C1 segment of cervical spinal cord (tissue), 14 donors: ENCODE measurements around the gene CTNNBIP1.

ENCODE experiments used
- DNase-seq, 14 donors: peaks; one replicate each; lab custom pipeline; 2025; lab: John Stamatoyannopoulos, UW

Gene CTNNBIP1

GRCh38 chr1:9904596-9904995, 5.5 kb downstream of the CTNNBIP1 start:
- DNase-seq: no peak

DNA sequence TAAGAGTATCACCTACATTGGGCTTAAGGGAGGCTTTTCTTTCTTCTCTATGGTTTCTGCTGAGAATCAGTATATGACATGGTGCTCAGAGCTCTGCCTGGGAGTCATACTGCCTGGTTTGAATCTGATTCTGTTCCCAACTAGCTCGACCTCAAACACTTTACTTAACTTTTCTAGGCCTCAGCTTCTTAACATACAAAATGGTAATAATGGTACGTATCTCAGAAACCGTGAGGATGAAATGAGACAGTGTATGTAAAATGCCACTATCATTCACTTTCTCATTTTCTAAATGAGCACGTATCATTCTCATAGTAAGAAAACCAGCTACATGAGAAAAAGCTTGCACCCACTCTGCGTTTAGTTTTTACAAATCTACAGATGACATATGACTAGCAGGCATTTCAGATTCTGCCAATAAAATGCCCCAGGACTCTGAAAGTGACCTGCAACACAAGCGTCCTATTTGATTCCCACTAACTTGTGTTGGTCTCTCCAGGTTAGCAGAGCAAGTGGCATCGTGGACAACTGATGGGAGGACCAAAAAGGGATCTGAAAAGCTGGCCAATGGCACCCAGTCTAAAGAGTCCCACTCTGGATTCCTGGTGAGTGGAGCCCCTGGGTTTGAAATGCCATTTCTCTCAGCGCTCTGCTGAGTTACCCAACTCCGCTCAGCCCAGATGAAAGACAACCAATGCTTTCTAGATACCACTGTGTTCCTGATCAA, 6.1 kb downstream of the CTNNBIP1 start:
- no peak for DNase-seq

- peak in 2 of 14 donors; percentile 56 to 95 for DNase-seq
These were observed 8.0 kb downstream of the CTNNBIP1 start for GRCh38 chr1:9902060-9902452.

DNA sequence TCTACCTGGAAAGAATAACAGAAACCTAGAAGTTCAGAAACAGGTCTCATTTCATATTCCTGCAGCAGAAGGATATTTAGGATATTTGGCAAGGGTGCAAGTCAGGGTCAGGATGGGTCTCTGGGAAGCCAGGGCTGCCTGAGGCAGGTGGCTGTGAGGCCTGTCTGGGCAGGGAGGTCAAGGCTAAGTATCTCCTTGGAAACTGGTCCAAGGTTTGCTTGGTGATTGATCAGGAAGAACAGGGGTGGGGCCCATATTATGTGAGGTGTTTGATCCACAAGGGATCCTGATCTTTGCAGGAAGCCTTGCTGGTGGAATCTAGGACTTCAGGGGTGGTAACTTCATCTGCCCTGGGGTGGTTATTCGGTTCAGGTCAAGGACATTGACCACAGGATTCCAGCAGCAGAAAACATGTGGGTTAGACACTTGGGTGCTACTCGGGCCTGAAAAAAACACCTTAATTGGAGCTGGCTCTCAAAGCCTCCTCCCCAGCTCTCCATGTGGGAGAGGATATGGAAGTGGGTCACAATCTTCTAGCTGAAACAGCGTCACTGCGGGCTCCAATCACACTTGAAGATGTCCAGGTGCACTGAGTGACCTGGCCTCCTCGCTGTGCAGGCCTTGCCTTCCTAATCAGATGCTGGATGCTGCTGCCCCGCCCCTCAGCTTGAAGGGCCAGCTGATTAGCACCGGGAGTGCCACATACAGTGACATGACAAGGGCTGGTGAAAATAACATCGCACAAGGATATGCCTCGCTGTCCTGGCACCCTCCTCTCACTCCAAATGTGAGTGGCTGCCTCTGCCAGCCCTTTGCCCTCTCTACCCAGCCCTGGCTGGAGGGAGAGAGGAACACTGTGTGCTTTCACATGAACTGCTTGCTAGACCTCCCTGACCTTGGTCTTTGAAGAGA, 8.7 kb downstream of the CTNNBIP1 start:
- DNase-seq: peak in 3 of 14 donors; percentile 14 to 95 (median 21)

GRCh38 chr1:9900142-9901043, 9.7 kb downstream of the CTNNBIP1 start:
- DNase-seq: peak in 12 of 14 donors; percentile 19 to 73 (median 62)

- DNase-seq: no peak
These were observed 16.0 kb downstream of the CTNNBIP1 start for GRCh38 chr1:9894115-9894514.

DNA sequence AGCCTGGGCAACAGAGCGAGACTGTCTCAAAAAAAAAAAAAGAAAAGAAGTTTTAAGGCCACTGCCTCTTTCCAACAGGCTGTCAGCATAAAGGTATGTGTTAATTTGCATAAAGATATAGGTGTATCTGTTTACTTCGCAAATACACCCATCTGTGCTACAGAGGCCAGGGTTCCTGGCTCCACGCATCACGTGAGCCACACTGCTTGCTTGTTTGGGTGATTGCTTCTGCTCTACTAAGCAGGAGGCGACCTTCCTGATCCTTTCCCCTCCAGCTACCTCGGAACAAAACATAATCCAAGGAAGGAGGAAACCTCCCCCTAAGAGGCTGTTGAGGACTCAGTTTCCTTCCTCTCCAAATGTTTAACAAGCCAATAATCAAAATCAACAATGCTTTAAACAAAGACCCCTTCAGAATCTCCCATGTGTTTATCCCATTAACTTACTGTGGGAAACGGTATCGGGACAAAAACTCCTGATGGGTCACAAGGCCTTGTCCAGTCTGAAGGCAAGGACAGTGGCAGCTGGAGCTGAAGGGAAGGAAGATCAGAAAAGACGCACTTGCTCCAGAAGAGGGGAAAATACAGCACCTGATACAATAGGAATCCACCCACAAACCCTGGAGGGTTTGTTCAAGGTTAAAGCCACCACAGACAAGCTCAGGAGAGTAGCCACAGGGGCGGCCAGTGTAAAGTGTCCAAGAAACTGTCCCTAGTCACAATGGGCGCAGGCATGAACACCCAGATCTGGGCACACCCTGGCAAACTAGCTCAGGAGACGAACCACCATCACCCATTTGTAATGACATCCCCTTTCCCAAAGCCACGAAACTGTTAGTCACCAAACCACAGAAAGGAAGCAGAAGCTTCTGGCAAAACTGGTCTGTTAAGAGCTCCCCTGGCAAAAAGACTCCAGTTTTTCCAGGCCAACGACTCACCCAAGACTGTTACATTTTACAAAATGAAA, 17.2 kb downstream of the CTNNBIP1 start:
- peak in 3 of 14 donors; percentile 13 to 47 (median 16) for DNase-seq

GRCh38 chr1:9891207-9891606, 18.9 kb downstream of the CTNNBIP1 start:
- DNase-seq: peak in 1 of 14 donors; percentile 22

DNA sequence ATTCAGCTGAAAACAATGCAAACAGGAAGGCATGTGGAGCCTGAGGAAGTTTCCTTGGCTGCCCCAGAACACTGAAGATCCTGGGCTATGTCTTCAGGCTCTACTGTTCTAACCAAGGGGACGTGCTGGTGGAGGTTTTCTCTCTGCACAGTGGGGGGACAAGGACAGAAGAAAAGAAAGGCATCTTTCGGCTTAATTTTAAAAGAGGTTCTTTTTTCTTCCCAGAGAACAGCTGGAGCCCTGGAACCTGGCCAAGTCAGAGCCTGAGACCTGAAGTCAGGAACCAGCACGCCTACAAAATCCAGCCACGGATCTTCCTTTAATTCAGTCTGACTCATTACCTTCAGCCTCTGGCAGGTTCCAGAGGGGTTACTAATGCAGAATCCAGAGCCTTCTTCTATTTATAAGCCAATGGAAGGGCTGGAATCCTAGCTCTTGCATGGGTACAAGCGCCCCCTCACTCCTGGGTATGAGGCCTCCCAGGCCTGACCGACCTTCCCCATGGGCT, 19.8 kb downstream of the CTNNBIP1 start:
- peak in 1 of 14 donors; percentile 54 for DNase-seq

- no peak for DNase-seq
These were observed 20.7 kb downstream of the CTNNBIP1 start for GRCh38 chr1:9889411-9889810.

DNA sequence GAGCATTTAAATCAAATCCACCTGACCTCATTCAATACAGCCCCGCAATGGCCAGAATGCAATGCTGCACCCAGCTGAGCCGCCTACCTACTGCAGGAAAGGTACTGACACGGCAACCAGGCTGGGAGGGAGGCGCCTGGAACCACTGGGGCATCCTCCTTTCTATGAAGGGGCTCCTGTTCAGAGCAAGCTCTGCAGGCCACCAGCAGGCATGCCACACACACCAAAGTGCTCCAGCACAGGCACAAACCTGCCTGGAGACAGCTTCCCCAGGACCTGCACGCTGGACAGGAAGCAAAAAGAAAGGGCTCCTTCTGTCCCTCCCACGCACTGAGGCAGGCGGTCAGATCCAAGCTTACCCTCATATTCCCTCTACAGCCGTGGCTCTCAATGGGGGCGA, 21.2 kb downstream of the CTNNBIP1 start:
- peak in 1 of 14 donors; percentile 74 for DNase-seq

DNA sequence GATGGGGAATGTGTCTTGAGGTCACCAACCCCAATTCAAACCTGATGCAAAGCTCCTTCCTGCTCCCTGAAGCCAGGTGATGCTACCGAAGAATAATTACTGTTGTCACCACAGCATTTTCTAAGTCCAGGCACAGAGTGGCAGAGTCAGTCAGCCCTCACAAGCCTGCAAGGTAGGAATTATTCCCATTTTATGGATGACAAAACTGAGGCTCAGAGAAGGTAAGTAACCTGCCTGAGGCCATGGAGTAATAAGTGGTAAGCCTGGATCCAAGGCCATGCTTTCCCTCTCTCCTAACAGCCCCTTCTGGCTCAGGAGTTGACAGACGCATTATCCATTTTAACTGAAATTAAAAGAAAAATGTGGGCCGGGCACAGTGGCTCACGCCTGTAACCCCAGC, 23.0 kb downstream of the CTNNBIP1 start:
- DNase-seq: no peak

- no peak for DNase-seq
These were observed 23.9 kb downstream of the CTNNBIP1 start for GRCh38 chr1:9886092-9886742.

GRCh38 chr1:9884805-9885204, 25.3 kb downstream of the CTNNBIP1 start:
- DNase-seq: no peak

DNA sequence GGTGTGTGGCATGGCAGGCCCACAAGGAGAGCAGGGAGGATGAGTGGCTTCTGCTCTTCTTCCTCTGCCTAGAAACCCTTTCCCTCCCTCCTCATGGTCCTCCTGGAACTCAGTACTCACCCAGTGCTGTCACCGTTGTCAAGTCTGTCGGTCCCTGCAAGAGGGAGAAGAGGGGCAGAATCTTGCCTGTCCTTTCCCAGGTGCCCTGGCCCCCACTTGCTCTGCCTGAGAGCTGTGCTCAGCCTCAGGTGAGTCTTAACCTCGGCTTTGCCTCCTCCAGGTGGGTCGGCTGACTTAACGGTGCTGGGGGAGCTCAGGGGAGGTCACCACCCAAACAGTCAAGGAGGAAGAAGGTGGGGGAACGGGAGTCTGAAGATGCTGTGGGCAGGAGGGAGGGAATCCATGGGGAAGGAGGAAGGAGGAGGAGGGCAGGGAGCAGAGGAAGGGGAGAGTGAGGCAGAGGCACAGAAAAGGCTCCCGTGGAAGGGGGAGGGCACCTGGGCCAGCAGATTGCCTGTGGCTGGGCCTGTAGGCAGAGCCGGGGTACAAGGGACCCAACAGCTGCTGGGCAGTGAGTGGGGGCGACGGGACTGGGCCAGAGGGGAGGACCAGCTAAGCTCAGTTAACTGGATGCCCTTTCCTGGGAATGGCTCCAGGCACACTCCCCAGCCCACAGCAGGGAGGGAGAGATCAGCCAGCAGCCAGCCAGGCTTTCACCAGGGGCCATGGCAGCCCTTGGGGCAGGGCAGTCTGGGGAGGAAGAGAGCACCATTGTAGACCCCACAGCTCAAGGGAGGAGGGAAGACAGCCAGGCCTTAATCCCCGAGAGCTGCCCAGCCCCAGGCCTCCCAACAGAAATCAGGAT, 26.3 kb downstream of the CTNNBIP1 start:
- DNase-seq: peak in 4 of 14 donors; percentile 17 to 43 (median 30)

GRCh38 chr1:9882945-9883303, 27.1 kb downstream of the CTNNBIP1 start:
- DNase-seq: no peak

GRCh38 chr1:9882296-9882944, 27.6 kb downstream of the CTNNBIP1 start:
- DNase-seq: no peak

DNA sequence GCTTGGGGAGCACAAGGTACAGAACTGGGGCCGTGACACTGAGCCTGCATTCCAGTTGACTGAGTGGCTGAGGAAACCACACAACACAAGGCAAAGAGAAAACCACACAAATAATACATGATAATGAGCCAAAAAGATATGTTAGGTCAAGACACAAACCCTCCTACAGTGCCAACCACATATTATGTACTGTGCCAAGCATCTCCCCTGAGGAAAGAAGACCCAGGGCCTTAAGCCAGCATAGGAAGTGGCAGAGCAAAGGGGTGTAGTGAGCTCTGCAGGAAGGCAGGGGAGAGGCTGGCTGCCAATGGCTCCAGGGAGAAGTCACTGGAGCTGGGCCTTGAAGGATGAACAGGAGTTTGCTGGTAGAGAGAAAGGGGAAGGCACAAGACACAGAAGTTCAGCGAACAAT, 28.2 kb downstream of the CTNNBIP1 start:
- DNase-seq: no peak
